GM21423 (cell line): ENCODE measurements around the gene STAM2.
"Not testable (repeated sequence)": the region's sequence is repeated elsewhere in the genome, so short reads cannot be mapped to it uniquely, and the experiment has no call there.

ENCODE experiments used
- ATAC-seq: cut with Tn5 transposase; IDR thresholded peaks from one replicate; pipeline ENCODE4 v1.9.1; 2021; ENCODE audit warnings: mild to moderate bottlenecking, moderate library complexity; ENCODE audit not compliant: unreplicated experiment

STAM2 gene

DNA sequence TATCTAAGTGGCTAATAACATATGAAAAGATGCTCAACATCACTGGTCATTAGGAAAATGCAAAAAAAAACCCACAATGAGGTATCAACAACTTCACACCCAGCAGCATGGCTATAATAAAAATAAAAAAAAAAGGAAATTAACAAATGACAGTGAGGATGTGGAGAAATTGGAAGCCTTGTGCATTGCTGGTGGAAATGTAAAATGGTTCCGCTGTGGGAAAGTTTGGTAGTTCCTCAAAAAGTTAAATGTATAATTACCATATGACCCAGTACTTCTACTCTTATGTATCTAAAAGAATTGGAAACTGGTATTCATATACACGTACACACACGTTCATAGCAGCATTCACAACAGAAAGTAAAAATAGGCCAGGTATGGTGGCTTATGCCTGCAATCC is 61.2 kb downstream of the STAM2 start:
- no peak for ATAC-seq

DNA sequence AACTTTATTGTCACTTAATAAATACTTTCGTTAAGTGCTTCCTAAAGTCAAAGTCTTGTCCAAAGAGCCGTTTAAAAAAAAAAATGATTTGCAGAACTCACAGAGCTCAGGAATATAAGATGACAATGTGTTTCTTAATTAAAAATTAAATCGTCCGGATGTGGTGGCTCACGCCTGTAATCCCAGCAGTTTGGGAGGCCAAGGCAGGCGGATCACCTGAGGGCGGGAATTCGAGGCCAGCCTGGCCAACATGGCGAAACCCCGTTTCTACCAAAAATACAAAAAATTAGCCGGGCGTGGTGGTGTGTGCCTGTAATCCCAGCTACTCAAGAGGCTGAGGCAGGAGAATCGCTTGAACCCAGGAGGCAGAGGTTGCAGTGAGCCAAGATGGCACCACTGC is 68.4 kb downstream of the STAM2 start:
- ATAC-seq: not testable (repeated sequence)

DNA sequence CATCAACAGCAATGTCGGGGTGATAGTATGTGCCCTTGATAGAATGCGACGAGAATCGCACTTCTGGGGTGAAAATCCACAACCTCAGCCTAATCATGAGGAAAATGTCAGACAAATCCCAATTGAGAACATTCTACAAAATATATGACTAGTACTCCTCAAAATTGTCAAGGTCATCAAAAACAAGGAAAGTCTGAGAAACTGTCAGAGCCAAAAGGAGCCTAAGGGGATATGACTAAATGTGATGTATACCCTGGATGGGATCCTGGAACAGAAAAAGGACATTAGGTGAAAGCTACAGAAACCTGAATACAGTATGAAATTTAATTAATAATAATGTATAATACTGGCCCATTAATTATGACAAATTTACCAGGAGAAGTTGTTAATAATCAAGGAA is 69.1 kb downstream of the STAM2 start:
- no peak for ATAC-seq

DNA sequence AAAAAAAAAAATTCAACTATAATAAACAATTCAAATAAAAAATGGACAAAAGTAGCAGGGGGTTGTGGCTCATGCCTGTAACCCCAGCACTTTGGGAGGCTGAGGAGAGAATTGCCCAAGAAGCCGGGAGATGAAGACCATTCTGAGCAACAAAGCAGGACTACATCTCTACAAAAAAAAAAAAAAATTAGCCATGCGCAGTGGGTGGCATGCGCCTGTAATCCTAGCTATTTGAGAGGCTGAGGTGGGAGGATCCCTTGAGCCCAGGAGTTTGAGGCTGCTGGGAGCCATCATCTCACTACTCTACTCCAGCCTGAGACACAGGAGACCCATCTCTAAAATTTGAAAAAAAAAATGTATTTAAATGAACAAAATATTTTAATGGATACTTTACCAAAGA is 72.3 kb downstream of the STAM2 start:
- no peak for ATAC-seq

DNA sequence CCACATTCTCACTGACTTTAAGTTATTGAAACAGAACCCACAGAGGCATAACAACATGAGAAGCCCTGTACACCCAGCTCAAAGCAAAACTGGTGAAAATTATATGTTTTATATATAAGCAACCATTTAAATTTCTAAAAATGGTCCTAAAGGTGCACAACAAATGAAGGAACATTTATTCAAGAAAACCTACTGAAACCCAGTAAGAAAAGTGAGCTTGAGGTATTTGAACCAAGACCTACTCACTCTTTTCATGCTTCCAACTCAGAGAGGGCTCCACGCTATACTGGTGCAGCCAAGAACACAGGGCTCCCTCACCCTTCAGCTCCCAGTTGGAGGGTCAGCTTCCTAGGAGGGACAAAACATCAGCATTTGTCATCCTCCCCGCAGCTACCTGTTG is 74.6 kb downstream of the STAM2 start:
- no peak for ATAC-seq

DNA sequence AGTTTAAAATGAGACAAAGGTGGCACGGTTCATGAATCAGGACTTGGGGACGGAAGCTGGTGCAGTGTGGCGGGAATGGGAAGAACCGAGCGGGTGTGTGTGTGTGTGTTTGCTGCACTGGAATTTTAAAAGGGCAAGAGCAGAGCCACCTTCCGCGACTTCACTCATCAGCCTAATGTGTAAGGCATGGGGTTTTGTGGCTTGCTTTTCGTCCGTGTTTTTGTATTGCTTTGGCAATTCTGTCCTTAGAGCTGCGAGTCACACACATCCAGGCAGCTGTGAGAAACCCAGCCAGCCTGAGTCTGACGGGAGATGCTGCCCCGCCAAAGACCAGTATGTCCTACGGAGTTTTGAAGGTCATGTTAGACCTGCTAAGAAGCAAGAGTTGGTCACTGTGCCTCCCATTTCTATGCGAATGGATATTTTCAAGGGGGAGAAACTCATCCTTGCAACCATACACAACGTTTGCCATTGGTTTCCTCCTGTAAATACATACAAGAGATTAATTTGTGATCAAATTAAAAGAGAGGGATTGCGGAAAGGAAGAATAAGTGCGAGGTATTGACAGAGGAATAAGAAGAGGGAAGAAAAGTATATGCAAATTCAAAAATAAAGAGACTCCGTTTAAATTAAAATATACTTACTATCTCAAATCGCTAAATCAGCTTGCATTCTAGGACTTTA is 76.1 kb downstream of the STAM2 start:
- no peak for ATAC-seq

DNA sequence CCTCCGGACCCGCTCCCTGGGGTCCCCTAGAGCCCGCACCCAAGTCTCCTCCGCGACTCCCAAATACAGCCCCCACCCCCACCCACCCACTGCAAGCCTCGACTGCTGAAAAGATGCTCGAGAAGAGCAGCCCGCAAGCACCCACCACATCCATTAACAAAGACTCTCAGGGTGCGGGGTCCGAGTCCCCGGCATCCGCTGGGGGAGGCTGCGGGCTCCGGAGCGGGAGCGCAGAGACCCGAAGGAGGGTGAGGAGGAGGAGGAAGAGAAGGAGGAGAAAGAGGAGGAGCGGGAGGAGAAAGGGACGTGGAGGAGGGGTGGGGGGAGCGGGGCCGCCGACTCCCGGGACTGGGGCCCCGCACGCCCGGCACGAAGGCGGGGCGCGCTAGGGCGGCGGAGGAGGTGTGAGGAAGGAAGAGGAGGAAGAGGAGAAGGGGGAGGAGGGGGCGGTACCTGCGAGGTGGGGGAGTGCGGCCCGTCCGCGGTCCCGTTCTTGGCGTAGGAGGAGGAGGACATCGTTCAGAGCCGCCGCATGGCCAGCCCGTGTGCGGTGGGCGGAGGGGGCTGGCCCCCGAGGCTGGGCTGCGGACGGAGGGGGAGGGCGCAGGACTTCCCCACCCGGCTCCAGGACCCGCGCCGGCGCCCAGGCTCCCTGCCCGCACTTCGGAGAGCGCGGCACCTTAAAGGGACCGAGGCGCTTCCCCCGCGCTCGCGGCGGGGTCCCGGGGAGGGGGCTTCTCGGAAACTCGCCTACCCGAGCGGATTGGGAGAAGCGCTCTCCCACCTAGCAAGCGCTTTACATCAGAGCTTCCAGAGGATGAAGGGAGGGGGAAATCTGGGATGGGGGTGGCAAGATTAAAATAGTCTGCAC is 76.8 kb downstream of the STAM2 start, which contains the start of gene CACNB4:
TSS of gene CACNB4 (minus strand) at position 549 of the 871 bp plus-strand sequence.
- ATAC-seq: no peak

DNA sequence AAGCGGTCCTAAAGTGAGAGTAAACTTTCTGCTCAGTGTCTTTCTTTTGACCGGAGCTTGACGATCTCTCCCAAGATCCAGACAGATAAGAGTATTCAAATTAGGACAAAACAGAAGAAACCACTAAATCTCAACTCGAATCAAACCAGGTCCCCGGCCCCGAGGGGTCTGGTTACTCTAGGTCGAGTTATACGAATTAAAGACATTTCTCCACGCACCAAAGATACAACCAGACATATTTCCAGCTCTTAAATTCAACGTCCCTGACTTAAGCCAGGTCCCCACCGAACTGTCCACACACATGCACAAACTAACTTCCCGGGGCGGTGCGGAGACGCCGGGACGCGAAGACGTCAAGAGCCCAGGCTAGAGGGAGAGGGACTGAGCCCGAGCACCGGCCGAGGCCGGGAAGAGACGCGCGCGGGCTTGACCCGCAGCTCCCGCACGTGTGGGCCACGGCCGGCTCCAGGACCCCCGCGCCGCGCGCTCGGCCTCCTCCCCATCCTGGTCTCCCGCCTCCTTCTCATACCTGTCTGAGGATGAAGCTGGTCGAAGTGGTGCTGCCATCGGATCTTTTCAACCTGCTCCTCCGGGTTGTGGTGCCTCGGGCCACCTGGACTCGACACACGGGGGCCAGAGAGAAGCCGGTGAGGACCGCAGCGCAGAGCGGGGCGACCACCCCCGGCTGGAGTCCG is 77.6 kb downstream of the STAM2 start:
- ATAC-seq: no peak

DNA sequence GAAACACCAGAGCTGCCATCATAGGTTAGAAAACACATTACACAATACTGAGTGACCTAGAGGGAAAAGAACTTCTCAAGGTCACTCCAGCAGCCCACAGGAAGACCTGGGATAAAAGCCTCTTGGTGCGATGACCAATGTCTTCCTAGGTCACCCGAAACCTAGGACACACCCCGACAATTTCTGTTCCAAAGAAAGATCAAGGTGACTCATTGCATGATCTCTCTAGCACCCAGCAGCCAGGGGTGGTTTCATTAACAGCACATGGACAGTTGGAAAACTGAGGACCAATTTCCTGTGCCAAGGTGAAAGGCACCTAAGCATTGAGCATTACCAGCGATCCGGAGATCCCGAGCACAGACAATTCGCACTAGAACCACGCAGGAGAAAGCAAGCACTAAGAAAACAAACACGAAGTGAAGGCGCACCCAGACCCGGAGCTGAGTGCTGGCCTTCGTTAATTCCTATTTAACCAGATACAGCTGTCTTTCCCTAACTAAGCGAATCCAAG is 78.2 kb downstream of the STAM2 start:
- no peak for ATAC-seq

DNA sequence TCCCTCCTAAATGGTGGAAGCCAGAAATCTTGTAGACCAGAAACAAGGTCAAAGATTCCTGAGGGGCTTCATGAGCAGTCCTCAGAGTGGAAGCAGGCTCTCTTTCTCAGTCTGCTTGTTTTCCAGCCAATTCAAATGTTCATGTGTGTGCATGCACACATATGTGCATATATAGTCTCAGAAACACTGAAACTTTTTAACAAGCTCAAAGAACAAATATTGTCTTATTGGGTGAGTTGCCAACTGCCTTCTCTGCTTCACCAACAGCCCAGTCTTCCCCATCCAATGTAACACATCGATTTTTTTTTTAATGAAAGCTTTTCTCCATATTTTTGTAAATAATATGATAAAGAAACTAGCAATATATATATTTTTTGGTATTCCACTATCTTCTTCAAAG is 80.4 kb downstream of the STAM2 start:
- ATAC-seq: no peak

DNA sequence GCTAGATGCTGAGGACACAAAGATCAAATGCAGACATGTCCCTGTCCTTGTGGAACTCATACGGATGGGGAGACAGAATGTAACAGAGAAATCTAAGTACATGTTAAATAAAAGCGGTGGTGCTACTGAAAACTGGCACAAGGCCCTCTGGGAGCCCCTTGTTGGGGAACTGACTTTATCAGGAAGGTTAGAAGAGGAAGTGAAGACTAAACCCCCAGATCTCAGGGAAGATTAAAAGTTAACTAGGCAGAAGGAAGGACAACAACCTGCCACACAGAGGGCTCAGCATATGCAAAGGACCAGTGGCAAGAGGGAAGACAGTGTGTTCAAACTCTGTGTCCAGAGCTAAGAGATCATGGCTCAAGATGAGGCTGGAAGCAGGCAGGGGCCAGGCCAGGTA is 81.5 kb downstream of the STAM2 start:
- no peak for ATAC-seq

DNA sequence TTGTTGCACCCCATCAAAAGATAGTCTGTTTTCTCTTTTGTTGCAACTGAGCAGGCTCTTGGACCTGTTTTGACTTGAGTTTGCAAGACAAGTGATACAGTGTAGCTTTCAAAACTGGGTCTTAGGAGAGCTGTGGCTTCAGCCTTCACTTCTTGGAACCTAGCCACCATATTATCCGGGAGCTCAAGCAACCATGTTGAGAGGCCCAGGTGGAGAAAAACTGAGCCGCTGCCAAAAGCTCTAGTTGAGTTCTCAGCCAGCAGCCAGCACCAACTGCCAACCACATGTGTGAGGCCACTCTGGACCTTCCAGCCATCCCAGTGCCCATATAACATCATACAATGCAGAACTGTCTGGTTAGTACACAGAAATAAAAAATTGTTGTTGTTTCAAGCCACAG is 82.1 kb downstream of the STAM2 start:
- ATAC-seq: no peak

DNA sequence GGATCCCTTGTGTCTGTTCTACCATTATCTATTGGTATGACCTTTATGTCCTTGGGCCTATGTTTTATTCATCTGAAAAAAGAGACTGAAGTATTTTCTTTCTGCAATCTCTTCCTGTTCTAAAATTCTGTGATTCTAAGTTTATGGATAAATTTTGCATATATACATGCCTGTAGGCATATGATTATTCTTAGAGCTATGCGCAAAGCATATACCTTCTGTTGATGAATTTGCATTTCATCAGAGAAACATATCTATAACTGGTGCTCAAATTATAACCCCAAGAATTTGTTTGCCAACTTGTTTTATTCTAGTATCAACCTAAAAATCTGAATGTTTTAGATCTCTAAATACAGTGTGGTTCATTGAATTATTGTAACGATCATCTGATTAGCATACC is 83.5 kb downstream of the STAM2 start:
- ATAC-seq: no peak

DNA sequence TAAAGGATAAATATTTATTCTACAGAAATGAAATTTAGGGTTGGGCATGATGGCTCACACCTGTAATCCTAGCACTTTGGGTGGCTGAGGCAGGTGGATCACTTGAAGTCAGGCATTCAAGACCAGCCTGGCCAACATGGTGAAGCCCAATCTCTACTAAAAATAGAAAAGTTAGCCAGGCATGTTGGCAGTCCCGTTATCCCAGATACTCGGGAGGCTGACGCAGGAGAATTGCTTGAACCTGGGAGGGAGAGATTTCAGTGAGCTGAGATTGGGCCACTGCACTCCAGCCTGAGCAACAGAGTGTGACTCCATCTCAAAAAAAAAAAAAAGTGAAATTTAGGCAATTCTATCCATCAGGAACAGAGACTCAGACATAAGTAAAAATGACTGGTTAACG is 84.8 kb downstream of the STAM2 start:
- ATAC-seq: not testable (repeated sequence)

DNA sequence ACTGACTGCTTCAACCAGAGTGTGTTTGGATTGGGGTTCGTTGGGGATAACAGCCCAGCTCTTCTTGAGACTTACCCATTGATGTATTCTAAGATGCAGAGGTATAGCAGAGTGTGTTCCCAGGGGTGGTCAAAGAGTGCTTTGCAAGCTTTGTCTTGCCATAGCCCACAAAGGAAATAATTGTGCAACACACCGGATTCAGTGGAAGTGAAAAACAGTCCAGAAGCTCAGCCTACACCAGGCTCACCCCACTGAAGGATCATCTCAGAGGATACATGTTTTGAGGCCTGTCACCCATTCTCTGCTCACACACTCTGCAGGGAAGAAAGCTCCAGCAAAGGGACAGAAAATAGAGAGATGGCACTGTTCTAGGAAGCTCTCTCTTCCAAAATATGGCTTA is 86.3 kb downstream of the STAM2 start:
- ATAC-seq: no peak

DNA sequence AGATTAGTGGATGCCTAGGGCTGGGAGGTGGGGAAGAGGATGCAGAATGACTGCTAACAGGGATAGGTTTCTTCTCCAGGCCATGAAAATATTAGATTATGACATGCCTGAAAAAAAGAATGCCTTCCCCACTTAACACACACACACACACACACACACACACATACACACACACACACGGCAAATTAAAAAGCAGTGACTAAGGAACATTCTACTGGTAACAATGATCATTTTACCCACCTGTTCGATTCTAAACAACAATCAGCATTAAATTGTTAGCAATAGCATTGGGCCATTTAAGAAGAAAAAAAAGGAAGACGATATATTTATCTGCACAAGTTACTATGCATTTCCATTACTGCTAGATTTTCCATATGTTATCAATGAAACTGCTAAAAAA is 87.6 kb downstream of the STAM2 start:
- no peak for ATAC-seq

DNA sequence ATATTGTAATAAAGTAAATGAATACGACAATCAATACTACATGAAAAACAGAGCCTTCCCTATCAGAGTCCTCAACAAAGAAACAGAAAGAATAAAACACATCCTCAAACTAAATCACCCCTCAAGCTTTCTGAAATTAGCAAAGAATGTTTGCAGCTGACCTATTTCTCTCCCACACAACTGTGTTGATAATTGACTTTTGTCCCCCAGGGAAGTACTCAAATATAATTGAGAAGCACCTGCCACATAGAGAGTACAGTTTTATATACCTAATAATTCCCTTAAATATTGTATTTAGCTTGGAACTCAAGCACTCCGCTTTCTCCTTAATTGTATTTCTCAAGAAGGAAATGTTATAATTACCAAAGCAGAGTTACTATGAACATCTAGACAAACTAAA is 89.3 kb downstream of the STAM2 start:
- ATAC-seq: no peak

DNA sequence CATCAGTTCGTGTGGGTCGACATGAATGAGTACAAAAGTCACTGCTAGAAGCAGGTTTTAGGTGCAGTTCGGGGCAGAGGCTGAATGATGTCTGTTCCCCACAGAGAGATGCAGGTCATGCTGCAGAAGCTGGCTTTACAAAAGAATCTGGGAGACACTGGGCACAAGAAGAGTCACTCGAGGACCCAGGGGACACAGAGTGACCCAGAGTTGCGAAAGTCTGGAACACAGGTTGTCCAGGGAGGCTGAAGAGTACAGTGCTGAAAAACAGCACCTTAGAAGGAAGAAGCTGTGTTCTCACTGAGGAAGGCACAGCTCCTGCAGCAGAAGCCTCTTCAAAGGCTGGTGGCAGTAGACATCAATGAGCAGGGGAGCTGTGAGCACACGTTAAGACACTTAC is 91.5 kb downstream of the STAM2 start:
- no peak for ATAC-seq

DNA sequence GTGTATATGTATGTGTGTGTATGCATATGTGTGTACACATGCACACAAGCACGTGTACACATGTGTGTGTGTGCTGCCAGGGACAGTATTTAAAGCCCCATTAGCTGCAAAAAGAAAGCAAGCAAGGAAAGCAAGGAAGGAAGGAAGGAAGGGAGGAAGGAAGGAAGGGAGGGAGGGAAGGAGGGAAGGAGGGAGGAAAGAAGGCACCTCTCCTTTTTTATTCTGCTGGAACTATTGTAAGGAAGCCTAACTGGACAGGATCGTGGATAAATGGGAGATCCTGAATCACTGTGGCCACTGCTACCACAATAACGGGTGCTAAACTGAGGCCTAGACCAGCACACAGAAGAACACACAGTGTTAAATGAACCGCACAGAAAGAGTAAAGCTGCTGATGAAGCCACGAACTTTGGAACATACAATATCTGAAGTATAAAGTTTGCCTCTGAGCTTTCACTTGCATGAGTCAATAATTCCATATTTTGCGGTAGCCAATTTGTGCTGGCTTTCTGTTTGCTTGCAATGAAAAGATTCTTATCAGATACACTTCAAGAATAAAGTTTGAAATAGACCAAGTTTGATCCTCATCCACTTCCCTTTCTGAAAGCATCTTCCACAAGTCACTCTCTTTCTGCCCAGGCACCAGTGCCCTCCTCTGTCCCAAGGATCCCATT is 92.2 kb downstream of the STAM2 start:
- no peak for ATAC-seq

DNA sequence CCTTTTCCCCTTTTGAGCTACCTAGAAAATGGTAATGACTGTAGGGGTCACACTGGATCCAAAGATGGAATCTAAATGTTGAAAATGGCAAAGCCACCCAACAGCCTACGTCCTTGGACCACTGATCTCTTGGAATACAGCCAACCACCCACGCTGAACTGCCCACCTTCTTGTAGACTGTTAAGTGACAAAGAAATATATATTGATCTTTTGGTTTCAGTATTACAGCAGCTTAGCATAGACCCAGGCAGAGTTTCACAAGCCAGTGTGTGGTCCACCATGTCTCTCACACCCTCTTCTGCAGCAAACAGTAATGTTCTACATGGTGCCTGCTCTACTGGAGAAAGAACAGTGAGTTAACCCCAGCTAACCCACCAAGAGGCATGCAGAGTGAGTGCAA is 96.9 kb downstream of the STAM2 start:
- ATAC-seq: peak; percentile 65

DNA sequence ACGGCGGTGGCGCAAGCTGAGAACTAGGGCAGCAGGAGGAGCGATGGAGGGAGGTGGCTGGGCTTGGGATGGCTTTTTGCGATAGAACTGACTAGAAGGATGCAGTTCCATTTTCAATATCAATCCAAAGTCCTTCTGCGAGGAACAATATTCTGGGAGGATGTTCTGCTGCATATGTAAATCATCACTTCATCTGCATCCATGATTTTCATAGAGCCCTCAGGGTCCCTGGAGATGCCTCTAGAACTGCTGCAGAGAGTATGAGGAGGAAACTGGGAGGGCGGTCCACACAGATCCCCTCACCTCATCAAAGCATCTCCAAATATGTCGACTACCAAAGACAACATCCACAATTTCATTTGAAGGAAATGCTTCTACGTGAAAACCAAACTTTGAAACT is 97.5 kb downstream of the STAM2 start:
- ATAC-seq: no peak
